ENCODE measurements around the gene NEU1.
A peak's percentile ranks its signal among the peaks of the same experiment; 100 is the strongest.
"Not testable (repeated sequence)": the region's sequence is repeated elsewhere in the genome, so short reads cannot be mapped to it uniquely, and the experiment has no call there.

Gene NEU1

DNA sequence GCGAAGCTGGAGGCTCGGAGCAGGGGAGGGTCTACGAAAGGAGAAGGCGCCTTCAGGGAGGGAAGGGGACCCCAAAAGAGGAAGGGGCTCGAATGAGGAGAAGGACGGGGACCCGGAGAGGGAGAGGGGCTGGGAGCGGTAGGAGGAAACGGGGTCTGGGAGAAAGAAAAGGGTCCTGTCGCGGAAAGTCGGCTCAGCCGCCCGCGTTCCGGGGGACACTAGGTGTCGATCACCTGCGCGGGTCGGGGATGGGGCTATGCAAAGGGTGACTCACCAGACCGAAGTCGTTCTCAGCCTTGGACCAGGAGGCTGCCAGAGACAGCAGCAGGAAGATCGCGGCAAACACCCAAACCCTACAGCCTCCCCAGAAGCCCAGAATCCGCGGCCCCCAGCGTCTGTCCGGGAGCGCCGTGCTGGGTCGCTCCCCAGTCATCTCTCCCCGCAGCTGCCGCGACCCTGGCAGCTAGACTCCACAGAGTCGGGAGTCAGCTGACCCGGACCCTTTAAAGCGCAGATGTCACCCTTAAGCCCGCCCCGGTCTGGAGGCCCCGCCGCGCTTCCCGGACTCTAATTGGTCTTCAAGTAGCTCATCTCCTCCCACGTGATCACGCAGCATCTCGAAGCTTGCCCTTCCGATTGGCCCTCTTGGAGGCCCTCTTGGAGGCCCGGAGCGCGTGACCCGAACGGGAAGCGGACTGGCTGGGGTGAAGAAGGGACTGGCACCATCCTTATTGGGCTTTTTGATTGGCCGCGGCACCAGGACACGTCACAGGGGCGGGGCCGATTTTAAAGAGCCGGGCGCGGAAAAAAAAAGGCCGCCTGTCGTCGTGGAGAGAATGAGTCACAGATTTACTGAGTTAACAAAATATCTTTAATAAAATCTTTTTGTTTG is at the start of gene NEU1:
TSS of gene NEU1 (minus strand) at position 478 of the 892 bp plus-strand sequence. CDS start at position 433, 45 bp downstream.
- FAIRE-seq (peak; percentile 93), DNase-seq (ENCODE audit: insufficient read length, low spot score) (peak; percentile 99)

DNA sequence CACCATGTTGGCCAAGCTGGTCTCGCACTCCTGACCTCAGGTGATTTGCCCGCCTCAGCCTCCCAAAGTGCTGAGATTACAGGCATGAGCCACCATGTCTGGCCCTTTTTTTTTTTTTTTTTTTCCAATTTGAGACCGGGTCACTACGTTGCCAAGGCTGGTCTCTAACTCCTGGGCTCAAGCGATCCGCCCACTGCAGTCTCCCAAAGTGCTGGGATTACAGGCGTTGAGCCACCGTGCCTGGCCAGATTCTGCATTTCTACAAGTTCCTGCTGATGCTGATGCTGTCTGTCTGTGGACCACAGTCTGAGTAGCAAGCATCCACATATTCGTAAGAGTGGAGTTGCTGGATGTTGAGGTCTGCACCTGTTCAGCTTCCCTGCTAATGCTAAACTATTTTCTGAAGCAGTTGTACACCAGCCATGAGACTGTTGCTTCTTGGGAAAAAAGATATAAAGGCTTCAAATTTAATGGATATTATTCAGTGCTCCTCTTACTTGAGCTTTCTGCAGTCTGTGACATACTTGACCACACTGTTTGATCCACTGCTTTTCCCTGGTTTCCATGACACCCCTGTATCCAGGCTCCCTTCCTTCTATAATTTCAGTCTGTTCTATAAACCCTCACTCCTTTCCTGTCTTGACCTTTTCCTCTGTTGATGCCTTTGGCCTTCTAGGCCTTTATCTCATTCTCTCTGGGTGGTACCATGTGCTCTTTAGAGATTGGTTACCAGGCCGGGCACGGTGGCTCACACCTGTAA is 49.4 kb upstream of the NEU1 start:
- DNase-seq (ENCODE audit: insufficient read length, low spot score) = no peak
- FAIRE-seq = no peak

DNA sequence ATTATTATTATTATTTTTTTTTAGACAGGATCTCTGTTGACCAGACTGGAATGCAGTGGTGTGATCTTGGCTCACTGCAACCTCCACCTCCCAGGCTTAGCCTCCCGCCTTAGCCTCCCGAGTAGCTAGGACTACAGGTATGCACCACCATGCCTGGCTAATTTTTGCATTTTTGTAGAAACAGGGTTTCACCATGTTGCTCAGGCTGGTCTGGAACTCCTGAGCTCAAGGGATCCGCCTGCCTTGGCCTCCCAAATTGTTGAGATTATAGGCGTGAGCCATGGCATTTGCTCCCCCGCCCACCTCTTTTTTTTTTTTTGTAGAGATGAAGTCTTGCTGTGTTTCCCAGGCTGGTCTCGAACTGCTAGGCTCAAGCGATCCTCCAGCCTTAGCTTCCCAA is 46.7 kb upstream of the NEU1 start:
- not testable (repeated sequence) for FAIRE-seq; DNase-seq (ENCODE audit: insufficient read length, low spot score)

DNA sequence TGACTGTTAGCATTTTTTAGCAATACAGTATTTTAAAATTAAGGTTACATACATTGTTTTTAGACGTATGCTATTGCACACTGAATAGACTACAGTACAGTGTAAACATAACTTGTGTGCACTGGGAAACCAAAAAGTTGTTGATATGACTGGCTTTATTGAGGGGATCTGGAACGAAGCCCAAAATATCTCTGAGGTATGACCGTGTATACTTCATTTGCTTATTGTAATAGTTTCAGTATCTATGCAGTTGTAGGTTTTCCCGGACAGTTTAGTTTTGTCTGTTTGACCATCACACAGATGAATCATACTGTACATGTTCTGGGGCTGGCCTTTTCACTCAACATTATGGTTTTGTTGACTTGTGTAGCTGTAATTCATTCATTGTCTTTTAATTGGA is 46.2 kb upstream of the NEU1 start:
- DNase-seq (ENCODE audit: insufficient read length, low spot score) (no peak), FAIRE-seq (no peak)

DNA sequence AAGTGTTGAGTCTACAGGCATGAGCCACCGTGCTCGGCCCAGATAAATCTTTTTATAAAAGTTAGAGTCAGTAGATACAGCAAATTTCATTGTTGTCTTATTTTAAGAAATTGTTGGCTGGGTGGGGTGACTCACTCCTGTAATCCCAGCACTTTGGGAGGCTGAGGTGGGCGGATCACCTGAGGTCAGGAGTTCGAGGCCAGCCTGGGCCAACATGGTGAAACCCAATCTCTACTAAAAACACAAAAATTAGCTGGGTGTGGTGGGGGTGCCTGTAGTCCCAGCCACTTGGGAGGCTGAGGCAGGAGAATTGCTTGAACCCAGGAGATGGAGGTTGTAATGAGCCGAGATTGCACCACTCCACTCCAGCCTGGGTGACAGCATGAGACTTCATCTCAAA is 45.6 kb upstream of the NEU1 start:
- DNase-seq (ENCODE audit: insufficient read length, low spot score); FAIRE-seq: not testable (repeated sequence)

DNA sequence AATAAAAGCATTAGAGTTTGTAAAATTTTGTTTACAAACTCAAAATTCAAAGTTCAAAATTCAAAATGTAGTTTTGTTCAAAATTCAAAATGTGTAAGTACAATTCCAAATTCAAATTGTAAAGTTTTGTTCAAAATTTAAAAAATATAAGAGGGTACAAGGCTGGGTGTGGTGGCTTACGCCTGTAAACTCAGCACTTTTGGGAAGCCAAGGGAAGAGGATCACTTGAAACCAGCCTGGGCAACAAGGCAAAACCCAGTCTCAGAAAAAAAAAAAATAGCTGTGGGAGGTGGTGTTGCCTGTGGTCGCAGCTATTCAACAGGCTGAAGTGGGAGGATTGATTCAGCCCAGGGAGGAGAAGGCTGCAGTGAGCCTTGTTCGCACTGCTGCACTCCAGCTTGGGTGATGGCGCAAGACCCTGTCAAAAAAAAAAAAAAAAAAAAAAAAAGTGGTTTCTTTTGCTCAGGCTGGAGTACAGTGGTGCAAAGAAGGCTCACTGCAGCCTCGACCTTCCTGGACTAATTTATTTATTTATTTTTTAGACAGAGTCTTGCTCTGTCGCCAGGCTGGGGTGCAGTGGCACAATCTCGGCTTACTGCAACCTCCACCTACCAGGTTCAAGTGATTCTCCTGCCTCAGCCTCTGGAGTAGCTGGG is 44.7 kb upstream of the NEU1 start:
- FAIRE-seq = no peak
- no peak for DNase-seq (ENCODE audit: insufficient read length, low spot score)

DNA sequence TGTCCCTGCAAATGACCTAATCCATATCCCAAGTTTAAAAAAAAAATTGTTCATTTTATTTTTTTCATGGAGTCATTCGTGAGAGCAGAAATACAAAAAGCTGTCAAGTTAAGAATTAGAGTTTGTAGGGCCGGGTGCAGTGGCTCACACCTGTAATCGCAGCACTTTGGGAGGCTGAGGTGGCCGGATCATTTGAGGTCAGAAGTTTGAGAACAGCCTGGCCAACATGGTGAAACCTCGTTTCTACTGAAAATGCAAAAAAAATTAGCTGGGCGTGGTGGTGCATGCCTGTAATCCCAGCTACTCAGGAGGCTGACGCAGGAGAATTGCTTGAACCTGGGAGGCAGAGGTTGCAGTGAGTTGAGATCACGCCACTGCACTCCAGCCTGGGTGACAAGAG is 44.1 kb upstream of the NEU1 start:
- not testable (repeated sequence) for DNase-seq (ENCODE audit: insufficient read length, low spot score); FAIRE-seq

DNA sequence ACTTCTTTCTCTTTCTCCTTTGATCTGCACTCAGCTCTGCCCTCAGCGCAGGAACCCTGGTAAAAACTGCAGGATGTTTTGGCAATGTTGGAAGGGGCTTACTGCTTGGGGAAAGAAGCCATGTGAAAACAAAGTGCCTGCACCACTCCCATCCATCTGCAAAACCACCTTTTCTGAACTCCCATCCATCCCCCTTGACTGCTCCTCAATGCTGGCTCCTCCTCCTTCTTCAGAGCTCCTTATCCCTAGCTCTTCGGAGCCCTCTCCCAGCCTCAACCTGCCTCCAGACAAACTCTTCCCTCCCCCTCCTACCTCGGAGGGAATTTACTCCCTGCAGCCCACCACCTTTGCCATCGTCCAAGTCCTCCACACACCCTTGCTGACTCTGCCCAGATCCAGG is 43.5 kb upstream of the NEU1 start:
- FAIRE-seq (no peak), DNase-seq (ENCODE audit: insufficient read length, low spot score) (no peak)

DNA sequence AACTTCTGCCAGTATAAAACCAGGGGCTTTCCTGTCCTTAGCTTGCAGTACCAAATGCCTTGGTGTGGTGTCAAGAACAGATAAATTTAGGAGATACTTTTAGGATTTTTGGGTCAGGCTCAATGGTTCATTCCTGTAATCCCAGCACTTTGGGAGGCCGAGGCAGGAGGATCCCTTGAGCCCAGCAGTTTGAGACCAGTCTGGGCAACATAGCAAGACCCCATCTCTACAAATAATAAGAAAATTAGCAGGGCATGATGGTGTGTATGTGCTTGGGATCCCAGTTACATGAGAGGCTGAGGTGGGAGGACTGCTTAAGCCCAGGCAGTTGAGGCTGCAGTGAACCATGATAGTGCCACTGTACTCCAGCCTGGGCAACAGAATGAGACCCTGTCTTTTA is 42.4 kb upstream of the NEU1 start:
- DNase-seq (ENCODE audit: insufficient read length, low spot score) = no peak
- no peak for FAIRE-seq

DNA sequence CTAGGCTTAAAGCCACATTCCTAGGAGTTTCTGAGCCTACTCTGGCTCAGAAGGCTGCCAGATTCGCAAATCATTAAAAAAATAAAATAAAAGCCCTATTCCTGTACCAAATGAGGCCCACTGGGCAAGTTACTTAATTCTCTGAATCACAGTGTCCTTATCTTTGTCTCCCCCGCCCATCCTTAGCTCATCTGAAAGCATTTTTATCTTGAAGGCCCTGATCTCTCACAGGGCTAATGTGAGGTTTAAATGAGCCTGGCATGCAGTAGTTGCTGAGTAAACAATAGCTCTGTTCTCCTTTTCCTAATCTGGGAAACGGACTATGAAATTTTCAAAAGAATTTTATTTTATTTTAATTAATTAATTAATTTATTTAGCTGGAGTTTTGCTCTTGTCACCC is 41.3 kb upstream of the NEU1 start:
- FAIRE-seq = no peak
- no peak for DNase-seq (ENCODE audit: insufficient read length, low spot score)

DNA sequence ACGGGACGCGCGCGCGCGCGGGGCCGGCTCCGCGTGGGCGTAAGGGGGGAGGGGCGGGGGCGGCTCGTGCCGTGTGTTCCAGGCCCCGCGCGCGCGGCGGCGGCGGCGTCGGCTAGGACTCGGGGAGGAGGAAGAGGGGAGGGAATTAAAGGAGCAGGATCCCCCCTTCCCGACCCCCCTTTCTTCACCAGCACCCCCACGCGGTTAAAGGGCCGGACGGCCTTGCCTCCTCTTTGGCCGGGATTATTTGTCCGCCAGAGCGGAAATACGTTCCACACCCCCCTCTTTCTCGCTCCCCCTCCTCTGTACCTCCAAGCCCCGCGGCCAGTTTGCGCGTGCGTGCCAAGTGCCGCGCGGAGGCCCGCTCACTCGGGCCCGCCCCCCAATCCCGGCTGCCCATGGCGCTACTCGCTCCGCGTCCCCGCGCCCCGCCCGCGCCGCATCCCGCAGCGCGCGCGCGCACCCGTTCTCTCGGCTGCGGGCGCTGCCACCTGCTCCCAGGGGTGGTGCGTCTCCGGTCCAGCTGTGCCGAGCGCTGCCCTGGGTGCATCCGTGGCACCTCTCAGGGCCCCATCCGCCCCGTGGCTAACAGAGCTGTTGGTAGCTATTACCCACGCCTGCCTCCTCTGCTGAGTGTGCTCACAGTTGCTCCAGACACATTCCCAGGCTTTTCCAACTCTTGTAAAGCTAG is 39.5 kb upstream of the NEU1 start, which contains the start of gene ZBTB12:
TSS of gene ZBTB12 (minus strand) at position 134 of the 691 bp plus-strand sequence. CDS start 781 bp downstream, outside the sequence.
- peak; percentile 85 for DNase-seq (ENCODE audit: insufficient read length, low spot score)
- no peak for FAIRE-seq

DNA sequence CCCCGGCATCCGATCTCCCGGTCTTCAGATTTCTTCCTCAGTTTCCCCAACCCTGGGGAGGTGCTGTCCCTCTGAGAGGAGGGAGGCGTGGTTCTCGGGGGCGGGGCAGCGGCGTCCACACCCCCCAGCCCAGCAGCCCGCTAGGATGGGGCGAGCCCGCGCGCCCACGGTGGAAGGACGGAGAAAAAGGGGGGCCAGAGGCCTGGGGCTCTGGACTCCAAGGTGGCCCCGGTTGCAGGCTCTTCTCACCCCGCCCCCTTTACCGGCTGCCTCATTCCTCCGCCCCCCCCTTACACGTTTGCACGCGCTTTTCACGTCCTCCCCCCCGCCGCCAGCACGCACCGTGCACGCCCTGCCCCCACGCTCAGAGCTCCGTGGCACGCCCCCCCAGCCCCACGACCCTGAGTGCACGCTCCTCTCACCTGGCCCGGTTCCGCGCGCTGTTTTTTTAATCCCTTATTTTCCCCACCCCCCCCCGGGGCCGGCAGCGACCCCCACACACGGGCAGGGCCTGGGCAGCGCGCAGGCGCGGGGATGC is 38.9 kb upstream of the NEU1 start:
- FAIRE-seq = no peak
- DNase-seq (ENCODE audit: insufficient read length, low spot score) = peak; percentile 60

DNA sequence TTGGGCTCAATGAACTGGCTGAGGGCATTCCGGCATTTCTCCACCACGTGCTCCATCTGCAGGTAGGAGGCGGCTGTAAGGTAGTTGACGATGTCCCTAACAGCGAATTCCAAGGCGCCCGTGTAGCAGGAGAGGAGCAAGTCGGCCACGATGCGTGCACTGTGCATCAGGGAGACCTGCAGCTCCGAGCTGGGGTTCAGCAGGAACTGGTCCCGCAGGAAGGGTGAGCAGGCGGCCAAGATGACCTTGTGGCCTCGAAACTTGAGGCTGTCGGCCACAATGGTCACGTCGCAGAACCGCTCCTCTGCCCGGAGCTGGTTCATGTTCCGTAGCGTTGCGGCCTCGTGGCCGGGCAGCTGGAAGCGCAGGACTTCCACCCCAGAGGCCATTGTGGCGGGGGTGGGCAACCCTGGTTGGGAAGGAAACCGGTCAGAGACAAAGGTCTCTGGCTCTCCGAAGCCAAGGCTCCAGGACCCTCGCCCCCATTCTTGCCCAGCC is 38.3 kb upstream of the NEU1 start:
- FAIRE-seq (no peak), DNase-seq (ENCODE audit: insufficient read length, low spot score) (no peak)

DNA sequence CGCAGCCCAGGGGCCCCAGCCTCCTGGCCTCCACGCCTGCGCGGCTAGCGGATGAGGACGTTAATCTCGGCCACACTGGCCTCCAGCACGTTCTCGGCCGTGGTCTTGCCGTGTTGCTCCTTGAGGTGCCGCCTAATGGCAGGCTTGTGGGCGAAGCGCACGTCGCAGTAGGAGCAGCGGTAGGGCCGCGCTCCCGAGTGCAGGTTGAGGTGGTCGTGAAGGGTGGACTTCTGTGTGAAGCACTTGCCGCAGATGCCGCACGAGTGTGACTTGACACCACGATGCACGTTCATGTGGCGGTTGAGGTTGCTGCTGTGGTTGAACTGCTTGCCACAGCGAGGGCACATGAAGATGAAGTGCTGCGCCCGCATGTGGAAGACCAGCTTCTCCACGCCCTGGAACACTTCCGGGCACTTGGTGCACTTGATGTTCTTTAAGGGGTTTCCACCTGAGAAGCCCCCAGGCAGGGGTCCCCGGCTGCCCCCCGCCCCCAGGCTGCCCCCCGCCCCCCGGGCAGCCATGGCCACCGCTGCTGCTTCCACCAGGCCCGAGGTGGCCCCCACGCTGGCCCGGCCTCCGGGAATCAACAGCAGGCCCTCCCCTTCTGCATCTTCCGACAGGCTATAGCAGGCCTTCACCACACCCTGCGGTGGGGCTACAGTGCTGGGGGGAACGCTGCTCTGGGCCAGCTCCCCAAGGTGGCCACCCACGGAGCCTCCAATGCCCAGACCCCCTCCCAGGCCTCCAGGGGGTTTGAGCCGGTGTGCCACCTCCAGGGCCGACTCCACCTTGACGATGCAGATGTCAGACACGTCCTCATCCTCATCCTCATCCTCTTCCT is 37.5 kb upstream of the NEU1 start:
- DNase-seq (ENCODE audit: insufficient read length, low spot score) (no peak), FAIRE-seq (no peak)

DNA sequence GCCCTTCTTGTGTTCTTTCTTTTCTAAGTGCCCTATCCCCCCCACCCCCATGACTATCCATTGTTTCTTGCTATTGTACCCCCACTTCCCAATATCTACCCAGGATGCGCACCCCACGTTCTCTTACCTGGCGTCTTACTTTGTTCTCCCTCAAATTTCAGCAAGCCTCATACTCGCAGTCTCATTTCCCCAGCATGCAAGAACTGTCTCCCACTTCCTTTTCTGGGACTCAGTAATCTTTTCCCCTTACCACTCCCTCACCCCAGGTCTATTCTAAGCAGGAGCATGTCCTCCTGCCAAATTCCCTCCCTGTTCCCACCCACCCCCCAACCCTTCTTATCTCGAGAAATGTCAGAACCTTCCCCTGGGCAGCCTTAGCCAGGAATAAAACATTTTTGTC is 36.6 kb upstream of the NEU1 start:
- DNase-seq (ENCODE audit: insufficient read length, low spot score) = no peak
- FAIRE-seq = no peak

DNA sequence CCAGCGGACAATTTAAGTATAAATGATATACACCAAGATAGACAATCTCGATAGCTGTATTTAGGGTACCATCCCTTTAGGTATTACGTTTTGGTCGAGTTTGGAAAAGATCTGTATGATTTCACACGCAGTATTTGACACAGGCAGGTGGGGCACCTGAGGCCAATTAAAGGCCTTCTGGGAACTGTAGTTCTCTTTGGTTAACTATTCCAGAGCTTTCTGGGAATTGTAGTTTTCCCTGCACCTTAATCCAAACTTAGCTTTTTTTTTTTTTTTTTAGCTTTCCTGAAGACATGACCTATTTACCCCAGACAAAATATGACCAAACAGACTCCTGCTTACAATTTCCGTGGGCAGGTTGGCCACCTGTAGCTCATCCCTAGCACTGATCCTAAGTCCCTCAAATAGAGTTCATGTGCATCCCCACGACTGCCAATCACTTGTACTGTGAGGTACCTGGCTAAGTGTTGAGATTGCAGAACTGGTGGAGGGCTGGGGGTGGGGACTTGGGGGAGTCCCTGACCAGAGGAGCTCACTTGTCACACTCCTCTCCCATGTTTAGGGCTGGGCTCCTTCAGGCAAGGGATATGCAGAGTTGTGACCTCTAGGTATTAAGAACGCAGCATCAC is 35.9 kb upstream of the NEU1 start:
- peak; percentile 59 for DNase-seq (ENCODE audit: insufficient read length, low spot score)
- peak; percentile 74 for FAIRE-seq

DNA sequence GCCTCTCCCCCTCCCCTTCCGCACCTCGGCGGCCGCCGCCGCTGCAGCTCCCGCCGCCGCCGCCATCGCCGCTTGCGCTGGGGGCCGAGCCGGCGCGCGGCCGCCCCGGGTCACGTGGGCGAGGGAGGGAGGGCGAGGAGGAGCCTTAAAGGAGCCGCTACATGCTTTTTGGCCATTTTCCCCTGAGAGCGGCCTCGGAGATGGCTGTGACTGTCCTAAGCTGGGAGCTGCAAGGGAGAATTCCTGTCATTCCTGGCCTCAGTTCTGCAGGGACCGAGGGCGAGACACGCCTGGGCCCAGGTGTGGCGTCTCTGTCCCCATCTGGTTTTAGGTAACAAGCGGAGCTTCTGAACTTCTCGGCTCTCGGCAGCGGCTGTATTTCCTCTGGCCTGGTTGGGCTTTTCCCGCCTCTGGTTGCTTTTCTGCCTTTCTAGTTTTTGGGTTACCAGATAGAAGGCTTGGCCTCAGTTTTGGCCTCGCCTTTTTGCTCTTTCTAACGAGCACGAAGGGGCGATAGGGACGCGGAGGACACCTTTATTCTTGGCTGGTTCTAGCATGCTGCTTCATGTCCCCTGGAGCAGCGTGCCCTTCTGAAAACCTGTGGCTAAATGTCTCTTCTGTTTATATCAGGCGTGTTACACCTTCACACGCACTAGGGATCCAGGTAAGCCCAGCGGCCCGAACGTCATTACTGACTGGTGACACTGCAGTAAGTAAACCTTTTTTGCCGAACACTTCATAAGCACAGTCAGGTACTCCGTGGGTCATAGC is 35.2 kb upstream of the NEU1 start, which contains the start of gene EHMT2:
TSS of gene EHMT2 (minus strand) at position 87 of the 771 bp plus-strand sequence. CDS start at position 66, 21 bp downstream.
- FAIRE-seq (peak; percentile 86), DNase-seq (ENCODE audit: insufficient read length, low spot score) (peak; percentile 96)

Measured in GM19239 (cell line).